OCI-LY7 (cell line): ENCODE data around the gene FANCI. TPM values are rescaled to one million over a fixed set of nuclear protein-coding genes. Genes with fewer than 3 reads are reported as not detected.

Experiments
- BruUV-seq: library from RNA; stranded (reverse); fragments of 400-500 nt; replicated peaks from 2 replicates; lab custom pipeline; 2021; lab: Mats Ljungman, UMichigan
- CTCF ChIA-PET: fragments of 300-600 bp; sonication (Branson Sonifier 250); formaldehyde crosslinking; loops from one replicate; lab custom pipeline; 2022; ENCODE audit warnings: antibody characterized with exemption; ENCODE audit not compliant: unreplicated experiment; lab: Charles Lee
- POLR2A ChIA-PET: fragments of 300-600 bp; sonication (Branson Sonifier 250); formaldehyde crosslinking; loops from one replicate; lab custom pipeline; 2022; ENCODE audit warnings: antibody characterized with exemption; lab: Charles Lee
- DNase-seq: peaks from one replicate; pipeline ENCODE4 v3.0.0-alpha.2; 2015; ENCODE audit warnings: low spot score
- H2AFZ ChIP-seq: fragments of 200-600 bp; sonication (generic), shearing (Covaris generic); 2 replicates; pipeline ENCODE4 v1.6.1; 2014; ENCODE audit warnings: mild to moderate bottlenecking, antibody characterized with exemption, low read length, moderate library complexity
- H3K27ac ChIP-seq: fragments of 200-600 bp; sonication (generic); 2 replicates; pipeline ENCODE4 v1.5.1; 2014; ENCODE audit warnings: mixed run types, low read depth, mild to moderate bottlenecking, moderate library complexity, low read length, inconsistent platforms; ENCODE audit not compliant: poor library complexity, severe bottlenecking
- H3K36me3 ChIP-seq: fragments of 200-600 bp; sonication (generic); 2 replicates; pipeline ENCODE4 v1.6.1; 2014; ENCODE audit warnings: mild to moderate bottlenecking, antibody characterized with exemption, low read length, moderate library complexity, mixed read lengths; ENCODE audit not compliant: insufficient read depth
- H3K4me1 ChIP-seq: fragments of 200-600 bp; sonication (generic); 2 replicates; pipeline ENCODE4 v1.5.1; 2014; ENCODE audit warnings: mild to moderate bottlenecking, low read length; ENCODE audit not compliant: insufficient read depth, poor library complexity, severe bottlenecking
- H3K4me2 ChIP-seq: fragments of 200-600 bp; sonication (generic); 2 replicates; pipeline ENCODE4 v1.6.1; 2014; ENCODE audit warnings: mild to moderate bottlenecking, low read length
- H3K4me3 ChIP-seq: fragments of 200-600 bp; sonication (generic); 2 replicates; pipeline ENCODE4 v1.5.1; 2014; ENCODE audit warnings: mild to moderate bottlenecking, low read depth, low read length; ENCODE audit not compliant: poor library complexity, severe bottlenecking
- H3K79me2 ChIP-seq: fragments of 200-600 bp; sonication (generic); 2 replicates; pipeline ENCODE4 v1.6.1; 2016; ENCODE audit warnings: low read depth, mild to moderate bottlenecking, low read length, moderate library complexity, mixed read lengths; ENCODE audit not compliant: insufficient read depth
- H3K9me2 ChIP-seq: fragments of 200-600 bp; sonication (generic); 2 replicates; pipeline ENCODE4 v1.6.1; 2016; ENCODE audit warnings: mild to moderate bottlenecking, low read length, mixed read lengths; ENCODE audit not compliant: insufficient read depth
- H3K9me3 ChIP-seq: fragments of 200-600 bp; sonication (generic); 2 replicates; pipeline ENCODE4 v1.6.1; 2014; ENCODE audit warnings: mild to moderate bottlenecking, mixed run types, low read length, mixed read lengths
- H4K20me1 ChIP-seq: fragments of 200-600 bp; sonication (generic); 2 replicates; pipeline ENCODE4 v1.6.1; 2014; ENCODE audit warnings: mild to moderate bottlenecking, antibody characterized with exemption, low read length, moderate library complexity, mixed read lengths; ENCODE audit not compliant: insufficient read depth
- CTCF ChIP-seq: fragments of 200-600 bp; sonication (generic); conservative IDR thresholded peaks from 2 replicates; pipeline ENCODE4 v1.5.1; 2014; ENCODE audit warnings: mild to moderate bottlenecking, antibody characterized with exemption, low read length, moderate library complexity, mixed read lengths
- EZH2phosphoT487 ChIP-seq: fragments of 200-600 bp; sonication (generic); IDR thresholded peaks from 2 replicates; pipeline ENCODE4 v1.6.1; 2018; ENCODE audit warnings: low read depth, borderline replicate concordance, mild to moderate bottlenecking, mixed run types, antibody characterized with exemption, low read length, moderate library complexity, mixed read lengths
- intact Hi-C: fragments of 100-400 bp; cut with micrococcal nuclease; formaldehyde crosslinking; loops from one replicate; pipeline ENCODE4 v1.10.0; 2022; ENCODE audit not compliant: unreplicated experiment
- total RNA-seq, 2 experiments: library from RNA; depleted of rRNA in 1 of 2; stranded (reverse); fragments of >200 nt in 1 of 2; shearing (Covaris generic) in 1 of 2; gene quantifications; 2 replicates each; pipeline ENCODE4 v1.2.3, GENCODE V29; 2014 to 2022

FANCI gene
- total RNA-seq, 2 experiments from 2014 or later: 112 to 211 TPM

GRCh38 chr15:89243046-89243690 lies 611 bp upstream of the FANCI start:
- H3K4me2 ChIP-seq: peak overlapping the region; percentile 72
- POLR2A ChIA-PET: interaction anchor here (0.8 to 1.9 kb wide), 3 partner anchors 9 to 34 kb away, joined by 3 to 9 read pairs (median 3); no protein-coding TSS in a partner anchor
- peaks cover 27% of the 10 kb centered on the region for H3K36me3 ChIP-seq
- no TSS peak for BruUV-seq
- peaks cover 3% of the 10 kb centered on the region; the same call in 1 of the 2 replicates for H3K9me3 ChIP-seq
- peak overlapping the region; percentile 79 for H3K4me3 ChIP-seq
- CTCF ChIA-PET: interaction anchor here (0.7 kb wide), 1 partner anchor 36 kb away, joined by 4 read pairs; no protein-coding TSS in a partner anchor
- H2AFZ ChIP-seq: peak overlapping the region; percentile 97
- H3K27ac ChIP-seq: peak overlapping the region; percentile 88
- H4K20me1 ChIP-seq: peaks cover 11% of the 10 kb centered on the region; the same call in 1 of the 2 replicates
- H3K4me1 ChIP-seq: peaks cover 20% of the 10 kb centered on the region
- H3K79me2 ChIP-seq: peaks cover 39% of the 10 kb centered on the region
- no peak for TF ChIP-seq CTCF
- TF ChIP-seq EZH2phosphoT487: no peak
- intact Hi-C loops: no loop called here
- no peak for DNase-seq
- no peaks in the 10 kb centered on the region for H3K9me2 ChIP-seq

GRCh38 chr15:89244574-89244903 lies 760 bp downstream of the FANCI start:
- Histone ChIP-seq H2AFZ (peak overlapping the region; percentile 97), H3K27ac (peak overlapping the region; percentile 88), H3K36me3 (peaks cover 41% of the 10 kb centered on the region), H4K20me1 (peaks cover 11% of the 10 kb centered on the region; the same call in 1 of the 2 replicates), H3K79me2 (peaks cover 53% of the 10 kb centered on the region), H3K4me1 (peaks cover 20% of the 10 kb centered on the region), H3K9me3 (peaks cover 16% of the 10 kb centered on the region), H3K4me3 (peak overlapping the region; percentile 79), H3K9me2 (no peaks in the 10 kb centered on the region), H3K4me2 (peak overlapping the region; percentile 72)
- no peak for DNase-seq
- intact Hi-C loops: loop anchor here (1.0 kb wide), 1 partner anchor 90 kb away; the partner anchor contains the start of gene POLG
- ChIA-PET POLR2A (interaction anchor here (0.6 to 1.9 kb wide), 14 partner anchors 8 to 363 kb away, joined by 3 to 9 read pairs (median 3); partner anchors contain the start of gene POLG), CTCF (no interaction called here)
- TF ChIP-seq CTCF (no peak), EZH2phosphoT487 (no peak)
- BruUV-seq: no TSS peak

GRCh38 chr15:89247446-89247845 lies 3.7 kb downstream of the FANCI start:
- no TSS peak for BruUV-seq
- TF ChIP-seq CTCF (no peak), EZH2phosphoT487 (no peak)
- intact Hi-C loops: no loop called here
- Histone ChIP-seq H3K36me3 (peaks cover 69% of the 10 kb centered on the region), H3K79me2 (peaks cover 63% of the 10 kb centered on the region), H3K4me3 (no peak overlapping the region), H3K9me3 (peaks cover 20% of the 10 kb centered on the region), H3K4me1 (peaks cover 20% of the 10 kb centered on the region), H4K20me1 (peaks cover 11% of the 10 kb centered on the region; the same call in 1 of the 2 replicates), H3K9me2 (no peaks in the 10 kb centered on the region), H2AFZ (no peak overlapping the region), H3K4me2 (no peak overlapping the region), H3K27ac (no peak overlapping the region)
- ChIA-PET CTCF (no interaction called here), POLR2A (interaction anchor here (1.0 to 1.5 kb wide), 2 partner anchors 8 to 29 kb away, joined by 3 read pairs; no protein-coding TSS in a partner anchor)
- DNase-seq: no peak
